NCI-H1105 treated with DMSO at 0.1 percent for 48 hours (cell line): ENCODE measurements around the gene ANKFY1.
A peak's percentile ranks its signal among the peaks of the same experiment; 100 is the strongest.
"Not testable (repeated sequence)": the region's sequence is repeated elsewhere in the genome, so short reads cannot be mapped to it uniquely, and the experiment has no call there.

Experiments used
- DNase-seq: peaks from one replicate; lab custom pipeline; 2025; lab: John Stamatoyannopoulos, UW

ANKFY1 gene

GRCh38 chr17:4155980-4156620, 107.7 kb downstream of the ANKFY1 start:
- no peak for DNase-seq

- no peak for DNase-seq
These were observed 109.6 kb downstream of the ANKFY1 start for GRCh38 chr17:4154201-4154600.

- DNase-seq = no peak
These were observed 111.3 kb downstream of the ANKFY1 start for GRCh38 chr17:4152471-4152870.

GRCh38 chr17:4150096-4150495, 113.7 kb downstream of the ANKFY1 start:
- DNase-seq = no peak

- DNase-seq = no peak
These were observed 115.0 kb downstream of the ANKFY1 start for GRCh38 chr17:4148611-4149308.

- DNase-seq = no peak
These were observed 115.9 kb downstream of the ANKFY1 start for GRCh38 chr17:4147751-4148310.

GRCh38 chr17:4146641-4147040, 117.1 kb downstream of the ANKFY1 start:
- DNase-seq = no peak

GRCh38 chr17:4144422-4144747, 119.4 kb downstream of the ANKFY1 start:
- no peak for DNase-seq

- DNase-seq = peak; percentile 94
These were observed 120.0 kb downstream of the ANKFY1 start for GRCh38 chr17:4143563-4144421.

- no peak for DNase-seq
These were observed 121.5 kb downstream of the ANKFY1 start for GRCh38 chr17:4142107-4142900.

- no peak for DNase-seq
These were observed 123.7 kb downstream of the ANKFY1 start for GRCh38 chr17:4140125-4140524.

- DNase-seq = not testable (repeated sequence)
These were observed 124.8 kb downstream of the ANKFY1 start for GRCh38 chr17:4138906-4139526.

GRCh38 chr17:4136373-4136772, 127.4 kb downstream of the ANKFY1 start:
- DNase-seq = peak; percentile 28

GRCh38 chr17:4135489-4135888, 128.3 kb downstream of the ANKFY1 start:
- DNase-seq = no peak

GRCh38 chr17:4134721-4135120, 129.1 kb downstream of the ANKFY1 start:
- no peak for DNase-seq

GRCh38 chr17:4130715-4131114, 133.1 kb downstream of the ANKFY1 start:
- DNase-seq = no peak

- no peak for DNase-seq
These were observed 136.2 kb downstream of the ANKFY1 start for GRCh38 chr17:4127555-4127954.

GRCh38 chr17:4125552-4125951, 138.2 kb downstream of the ANKFY1 start:
- DNase-seq = no peak

- DNase-seq = no peak
These were observed 138.8 kb downstream of the ANKFY1 start for GRCh38 chr17:4124999-4125398.

- DNase-seq = no peak
These were observed 143.4 kb downstream of the ANKFY1 start for GRCh38 chr17:4120332-4120731.

- no peak for DNase-seq
These were observed 144.5 kb downstream of the ANKFY1 start for GRCh38 chr17:4119299-4119698.
